SK-N-MC (cell line): Measurements from ENCODE around the gene EVI5L.

ENCODE experiments used
- EZH2 ChIP-seq: fragments of 200-600 bp; sonication (generic); IDR thresholded peaks from one replicate; pipeline ENCODE4 v1.6.1; 2017; ENCODE audit warnings: antibody characterized with exemption
- FOXP2 ChIP-seq: optimal IDR thresholded peaks from 2 replicates; pipeline ENCODE3; 2011; ENCODE audit warnings: mild to moderate bottlenecking, moderate library complexity; ENCODE audit not compliant: insufficient read depth; ENCODE audit errors: extremely low read length, control extremely low read depth
- POLR2AphosphoS5 ChIP-seq: IDR thresholded peaks from 2 replicates; pipeline ENCODE4 v1.6.1; 2012; ENCODE audit warnings: mild to moderate bottlenecking, low read depth, low read length, borderline replicate concordance

GRCh38 chr19:7853770-7854128 is 23.7 kb downstream of the EVI5L start:
- TF ChIP-seq FOXP2, result no peak
- no peak for TF ChIP-seq POLR2AphosphoS5
- TF ChIP-seq EZH2, result no peak
